IMR-90 (cell line): ENCODE measurements around the gene CAT. TPM values are rescaled to one million over a fixed set of nuclear protein-coding genes. Genes with fewer than 3 reads are reported as not detected.

Experiments used
- ATAC-seq: fragments of 200-7000 bp; cut with Tn5 transposase; 2 replicates; pipeline ENCODE4 v1.9.1; 2020; ENCODE audit warnings: low read depth, mild to moderate bottlenecking, moderate library complexity
- BruUV-seq: library from RNA; stranded (reverse); fragments of 400-500 nt; replicated peaks from 2 replicates; lab custom pipeline; 2021; lab: Mats Ljungman, UMichigan
- CTCF ChIA-PET: fragments of 300-600 bp; formaldehyde crosslinking; extraction: SDS; loops from one replicate; lab custom pipeline; 2021; ENCODE audit warnings: antibody characterized with exemption; lab: Yijun Ruan, JAX
- POLR2A ChIA-PET: fragments of 300-600 bp; sonication (Branson Sonifier 250); formaldehyde crosslinking; loops from one replicate; lab custom pipeline; 2022; ENCODE audit warnings: antibody characterized with exemption; ENCODE audit not compliant: unreplicated experiment; lab: Charles Lee
- DNase-seq: peaks from one replicate; pipeline ENCODE4 v3.0.0; 2013
- H2AFZ ChIP-seq: replicated peaks from 2 replicates; pipeline ENCODE3; 2013; ENCODE audit warnings: low read length, mild to moderate bottlenecking; ENCODE audit not compliant: poor library complexity
- H2AK5ac ChIP-seq: 2 replicates; pipeline ENCODE4 v1.6.1; 2013; ENCODE audit warnings: low read depth, low read length, inconsistent platforms
- H2AK9ac ChIP-seq: replicated peaks from 2 replicates; pipeline ENCODE3; 2013; ENCODE audit warnings: mild to moderate bottlenecking, low read depth, low read length, moderate library complexity; ENCODE audit not compliant: poor library complexity
- H2BK120ac ChIP-seq: 2 replicates; pipeline ENCODE4 v1.6.1; 2013; ENCODE audit warnings: low read depth, low read length, inconsistent platforms
- H2BK15ac ChIP-seq: 3 replicates; pipeline ENCODE4 v1.6.1; 2013; ENCODE audit warnings: low read depth, low read length, inconsistent platforms
- H2BK20ac ChIP-seq: 2 replicates; pipeline ENCODE4 v1.6.1; 2013; ENCODE audit warnings: low read depth, mild to moderate bottlenecking, inconsistent platforms, low read length, moderate library complexity
- H2BK5ac ChIP-seq: 2 replicates; pipeline ENCODE4 v1.6.1; 2013; ENCODE audit warnings: mild to moderate bottlenecking, low read depth, low read length, inconsistent platforms; ENCODE audit not compliant: poor library complexity, severe bottlenecking
- H3K14ac ChIP-seq: replicated peaks from 2 replicates; pipeline ENCODE4 v1.6.1; 2013; ENCODE audit warnings: low read depth, low read length, inconsistent platforms
- H3K18ac ChIP-seq: 2 replicates; pipeline ENCODE4 v1.6.1; 2013; ENCODE audit warnings: low read depth, low read length, control low read depth
- H3K23ac ChIP-seq: 2 replicates; pipeline ENCODE4 v1.6.1; 2013; ENCODE audit warnings: low read depth, low read length, inconsistent platforms
- H3K27ac ChIP-seq: 2 replicates; pipeline ENCODE4 v1.5.1; 2013; ENCODE audit warnings: mild to moderate bottlenecking, control low read depth, low read length; ENCODE audit not compliant: insufficient read depth
- H3K27me3 ChIP-seq: 2 replicates; pipeline ENCODE4 v1.6.1; 2013; ENCODE audit warnings: low read length; ENCODE audit not compliant: control insufficient read depth, insufficient read depth
- H3K36me3 ChIP-seq: 2 replicates; pipeline ENCODE4 v1.6.1; 2013; ENCODE audit warnings: low read length, mixed read lengths; ENCODE audit not compliant: control insufficient read depth, insufficient read depth
- H3K4ac ChIP-seq: 2 replicates; pipeline ENCODE4 v1.6.1; 2013; ENCODE audit warnings: low read depth, low read length, inconsistent platforms
- H3K4me1 ChIP-seq: 2 replicates; pipeline ENCODE4 v1.6.1; 2013; ENCODE audit warnings: low read length, mixed read lengths; ENCODE audit not compliant: control insufficient read depth, insufficient read depth
- H3K4me2 ChIP-seq: 2 replicates; pipeline ENCODE4 v1.6.1; 2013; ENCODE audit warnings: low read depth, mild to moderate bottlenecking, control low read depth, low read length, moderate library complexity
- H3K4me3 ChIP-seq: 2 replicates; pipeline ENCODE4 v1.5.1; 2013; ENCODE audit warnings: low read depth, mild to moderate bottlenecking, control low read depth, low read length, moderate library complexity; ENCODE audit not compliant: insufficient read depth
- H3K56ac ChIP-seq: 2 replicates; pipeline ENCODE4 v1.6.1; 2013; ENCODE audit warnings: low read length, inconsistent platforms; ENCODE audit not compliant: insufficient read depth; ENCODE audit errors: extremely low read depth
- H3K79me1 ChIP-seq, 2 experiments: 2 replicates each; pipeline ENCODE4 v1.6.1; 2013; ENCODE audit warnings: low read length in 2 of 2, inconsistent platforms in 1 of 2, low read depth in 1 of 2
- H3K9ac ChIP-seq: 2 replicates; pipeline ENCODE4 v1.6.1; 2013; ENCODE audit warnings: low read depth, low read length, control low read depth
- H3K9me1 ChIP-seq: 2 replicates; pipeline ENCODE4 v1.6.1; 2013; ENCODE audit warnings: low read length, inconsistent platforms; ENCODE audit not compliant: insufficient read depth
- H3K9me3 ChIP-seq: 2 replicates; pipeline ENCODE4 v1.6.1; 2013; ENCODE audit warnings: low read length; ENCODE audit not compliant: control insufficient read depth, insufficient read depth
- H4K20me1 ChIP-seq: 2 replicates; pipeline ENCODE4 v1.6.1; 2013; ENCODE audit warnings: low read length, inconsistent platforms; ENCODE audit not compliant: insufficient read depth
- H4K5ac ChIP-seq: 2 replicates; pipeline ENCODE4 v1.6.1; 2013; ENCODE audit warnings: mild to moderate bottlenecking, low read depth, low read length, control low read depth
- H4K8ac ChIP-seq, 2 experiments: 2 replicates each; pipeline ENCODE4 v1.6.1; 2013; ENCODE audit warnings: low read depth in 2 of 2, low read length in 2 of 2, control low read depth in 1 of 2, inconsistent platforms in 1 of 2
- H4K91ac ChIP-seq: 2 replicates; pipeline ENCODE4 v1.6.1; 2013; ENCODE audit warnings: low read depth, low read length, inconsistent platforms; ENCODE audit not compliant: insufficient read depth
- BHLHE40 ChIP-seq: fragments of 150-350 bp; IDR thresholded peaks from 2 replicates; pipeline ENCODE4 v1.6.1; 2016; ENCODE audit warnings: mild to moderate bottlenecking, low read depth, low read length
- CEBPB ChIP-seq: IDR thresholded peaks from 2 replicates; pipeline ENCODE4 v1.6.1; 2012; ENCODE audit warnings: low read depth, low read length, improper control_type of control experiment
- CHD1 ChIP-seq: IDR thresholded peaks from 2 replicates; pipeline ENCODE4 v1.6.1; 2012; ENCODE audit warnings: low read depth, low read length, improper control_type of control experiment
- CTCF ChIP-seq: conservative IDR thresholded peaks from 2 replicates; pipeline ENCODE4 v1.5.1; 2012; ENCODE audit warnings: mild to moderate bottlenecking, low read depth, low read length, improper control_type of control experiment
- ELK1 ChIP-seq: fragments of 150-350 bp; IDR thresholded peaks from 2 replicates; pipeline ENCODE4 v1.6.1; 2016; ENCODE audit warnings: low read depth, mild to moderate bottlenecking, low read length, moderate library complexity, borderline replicate concordance
- FOS ChIP-seq: fragments of 150-350 bp; IDR thresholded peaks from 2 replicates; pipeline ENCODE4 v1.6.1; 2016; ENCODE audit warnings: low read depth, low read length
- MAFK ChIP-seq: IDR thresholded peaks from 2 replicates; pipeline ENCODE4 v1.6.1; 2012; ENCODE audit warnings: low read depth, low read length, improper control_type of control experiment
- MAZ ChIP-seq: IDR thresholded peaks from 2 replicates; pipeline ENCODE4 v1.6.1; 2012; ENCODE audit warnings: low read depth, mild to moderate bottlenecking, low read length, improper control_type of control experiment, moderate library complexity, borderline replicate concordance
- MXI1 ChIP-seq: IDR thresholded peaks from 2 replicates; pipeline ENCODE4 v1.6.1; 2012; ENCODE audit warnings: low read depth, mild to moderate bottlenecking, low read length, moderate library complexity, borderline replicate concordance
- NFE2L2 ChIP-seq: fragments of 150-350 bp; IDR thresholded peaks from 2 replicates; pipeline ENCODE4 v1.6.1; 2016; ENCODE audit warnings: low read depth, mild to moderate bottlenecking, low read length
- POLR2A ChIP-seq: IDR thresholded peaks from 2 replicates; pipeline ENCODE4 v1.6.1; 2012; ENCODE audit warnings: mild to moderate bottlenecking, low read depth, low read length
- RAD21 ChIP-seq: IDR thresholded peaks from 2 replicates; pipeline ENCODE4 v1.6.1; 2012; ENCODE audit warnings: low read length, improper control_type of control experiment
- RCOR1 ChIP-seq: IDR thresholded peaks from 2 replicates; pipeline ENCODE4 v1.6.1; 2012; ENCODE audit warnings: mild to moderate bottlenecking, low read length, improper control_type of control experiment; ENCODE audit not compliant: insufficient replicate concordance
- RFX5 ChIP-seq: IDR thresholded peaks from 2 replicates; pipeline ENCODE4 v1.8.0; 2012; ENCODE audit warnings: low read depth, mild to moderate bottlenecking, low read length, moderate library complexity
- SMC3 ChIP-seq: fragments of 150-350 bp; IDR thresholded peaks from 2 replicates; pipeline ENCODE4 v1.6.1; 2016; ENCODE audit warnings: low read depth, mild to moderate bottlenecking, antibody characterized with exemption, low read length, moderate library complexity
- USF2 ChIP-seq: fragments of 150-350 bp; IDR thresholded peaks from 2 replicates; pipeline ENCODE4 v1.6.1; 2017; ENCODE audit warnings: mild to moderate bottlenecking, antibody characterized with exemption, low read length, low read depth
- WGBS, 2 experiments: methylation state at CpG; one replicate each; pipeline versions ENCODE4 v1.1.5 to v1.1.7; 2013; ENCODE audit warnings: missing lambda C conversion rate in 2 of 2; ENCODE audit not compliant: insufficient read length in 1 of 2; ENCODE audit errors: extremely low coverage in 2 of 2; 5-methylcytosine and 5-hydroxymethylcytosine counted together
- dilution Hi-C: fragments of 300-500 bp; cut with HindIII; formaldehyde crosslinking; loops from one replicate; pipeline ENCODE4 v1.14.3; 2018; ENCODE audit warnings: low sequenced_read_pairs; ENCODE audit not compliant: unreplicated experiment
- in situ Hi-C: fragments of 300-500 bp; cut with MboI; formaldehyde crosslinking; loops from 3 replicates; pipeline ENCODE4 v1.14.3; 2019; ENCODE audit warnings: low sequenced_read_pairs, inconsistent platforms, mixed read lengths
- intact Hi-C: fragments of 100-400 bp; cut with micrococcal nuclease; formaldehyde crosslinking; loops from 2 replicates; pipeline ENCODE4 v1.10.0; 2022
- polyA plus RNA-seq, 3 experiments: library from polyadenylated mRNA; depleted of rRNA; stranded (reverse); fragments of >200 nt; gene quantifications; 2 replicates each; pipeline ENCODE4 v1.2.3, GENCODE V29; 2012; ENCODE audit warnings: low replicate concordance in 1 of 3
- total RNA-seq: library from RNA; depleted of rRNA; stranded (reverse); fragments of >200 nt; gene quantifications from 2 replicates; pipeline ENCODE4 v1.2.3, GENCODE V29; 2012

Gene CAT
- total and polyA plus RNA-seq, 2 of the 4 experiments (the other 2 are of a cell fraction): 52.5 to 80.5 TPM

GRCh38 chr11:34461215-34461614, 22.5 kb downstream of the CAT start:
- H3K9me3 ChIP-seq: no peaks in the 10 kb centered on the region
- H3K4me3 ChIP-seq: no peak overlapping the region
- H3K27me3 ChIP-seq: no peaks in the 10 kb centered on the region
- no peak overlapping the region for H3K4me2 ChIP-seq
- ATAC-seq (no peak), DNase-seq (no peak)
- ChIA-PET CTCF (no interaction called here), POLR2A (no interaction called here)
- intact Hi-C loops: no loop called here
- H2AK5ac ChIP-seq: no peak overlapping the region
- no peak overlapping the region for H2BK120ac ChIP-seq
- H2AFZ ChIP-seq: no peak overlapping the region
- in situ Hi-C loops: no loop called here
- H3K27ac ChIP-seq: no peak overlapping the region
- TF ChIP-seq RAD21 (no peak), BHLHE40 (no peak), FOS (no peak), RCOR1 (no peak), ELK1 (no peak), USF2 (no peak), MXI1 (no peak), RFX5 (no peak), POLR2A (no peak), CHD1 (no peak), MAFK (no peak), CTCF (no peak), MAZ (no peak), SMC3 (no peak), NFE2L2 (no peak), CEBPB (no peak)
- no peak overlapping the region for H3K56ac ChIP-seq
- H2BK20ac ChIP-seq: no peak overlapping the region
- H3K18ac ChIP-seq: no peak overlapping the region
- 100% methylated on average over 2 of the region's 14 CpGs; no CpG with 5 or more reads in 1 of the 2 experiments for WGBS, 2 experiments
- no peak overlapping the region for H3K4ac ChIP-seq
- H3K14ac ChIP-seq: no peak overlapping the region
- peaks cover 54% of the 10 kb centered on the region for H3K36me3 ChIP-seq
- H3K9ac ChIP-seq: no peak overlapping the region
- no peak overlapping the region for H2BK5ac ChIP-seq
- H3K79me1 ChIP-seq: no peaks in the 10 kb centered on the region
- no TSS peak for BruUV-seq
- H3K23ac ChIP-seq: no peak overlapping the region
- no peak overlapping the region for H4K91ac ChIP-seq
- H2BK15ac ChIP-seq: no peak overlapping the region
- peaks cover 3% of the 10 kb centered on the region for H3K9me1 ChIP-seq
- H4K20me1 ChIP-seq: no peaks in the 10 kb centered on the region
- H4K5ac ChIP-seq: no peak overlapping the region
- H3K4me1 ChIP-seq: no peaks in the 10 kb centered on the region
- H2AK9ac ChIP-seq: no peak overlapping the region
- dilution Hi-C loops: no loop called here
- H4K8ac ChIP-seq: no peak overlapping the region
